COLO829 (cell line): ENCODE data around the gene C2orf80.
"Not testable (repeated sequence)": the region's sequence is repeated elsewhere in the genome, so short reads cannot be mapped to it uniquely, and the experiment has no call there.

Experiments
- DNase-seq: peaks from one replicate; pipeline ENCODE4 v3.0.0; 2012; ENCODE audit warnings: low spot score

C2orf80 gene

GRCh38 chr2:208179028-208179609 lies 10.7 kb downstream of the C2orf80 start:
- no peak for DNase-seq

DNA sequence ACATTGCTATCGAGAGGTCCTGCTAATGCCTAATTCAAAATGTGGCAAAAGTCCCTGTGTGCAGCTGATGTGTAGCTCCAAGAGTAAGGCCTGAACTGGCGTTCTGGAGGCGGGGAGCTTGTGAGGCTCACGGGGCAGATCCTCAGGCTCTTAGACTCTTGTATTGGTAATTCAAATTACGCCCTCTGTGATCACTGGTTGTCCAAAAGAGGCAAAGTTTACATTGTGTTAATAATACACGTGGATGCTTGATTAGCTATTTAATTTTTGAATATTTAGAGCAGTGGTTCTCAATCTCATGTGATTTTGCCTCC lies 14.0 kb downstream of the C2orf80 start:
- no peak for DNase-seq

DNA sequence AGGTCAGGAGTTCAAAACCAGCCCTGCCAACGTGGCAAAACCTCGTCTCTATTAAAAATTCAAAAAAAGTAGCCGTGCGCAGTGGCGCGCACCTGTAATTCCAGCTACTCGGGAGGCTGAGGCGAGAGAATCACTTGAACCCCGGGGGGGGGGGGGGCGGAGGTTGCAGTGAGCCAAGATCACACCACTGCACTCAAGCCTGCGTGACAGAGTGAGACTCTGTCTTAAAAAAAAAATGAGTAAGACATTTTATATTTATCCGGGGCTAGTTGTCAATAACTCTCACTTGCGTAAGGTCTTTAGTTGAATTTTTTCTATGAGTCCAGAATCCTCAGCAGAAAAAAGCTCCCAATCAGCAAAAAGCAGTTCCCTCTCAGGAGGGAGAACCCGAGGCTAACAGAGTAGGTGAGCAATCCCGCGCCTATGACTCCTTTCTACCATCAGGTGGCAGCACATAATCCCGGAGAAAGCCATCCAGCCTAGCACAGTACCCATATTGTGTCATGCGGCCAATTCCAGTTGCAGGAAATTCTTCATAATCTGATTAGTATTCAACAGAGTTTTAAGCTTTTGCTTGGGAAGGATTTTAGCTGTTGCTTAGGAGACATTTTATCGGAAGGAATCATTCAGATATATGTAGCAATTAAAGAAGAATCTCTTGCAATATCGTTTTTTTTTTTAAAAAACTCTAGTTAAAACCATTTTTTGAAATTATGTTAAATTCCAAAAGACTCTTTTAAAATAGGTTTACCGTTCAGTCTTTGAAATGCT lies 14.6 kb downstream of the C2orf80 start:
- DNase-seq = peak; percentile 79

DNA sequence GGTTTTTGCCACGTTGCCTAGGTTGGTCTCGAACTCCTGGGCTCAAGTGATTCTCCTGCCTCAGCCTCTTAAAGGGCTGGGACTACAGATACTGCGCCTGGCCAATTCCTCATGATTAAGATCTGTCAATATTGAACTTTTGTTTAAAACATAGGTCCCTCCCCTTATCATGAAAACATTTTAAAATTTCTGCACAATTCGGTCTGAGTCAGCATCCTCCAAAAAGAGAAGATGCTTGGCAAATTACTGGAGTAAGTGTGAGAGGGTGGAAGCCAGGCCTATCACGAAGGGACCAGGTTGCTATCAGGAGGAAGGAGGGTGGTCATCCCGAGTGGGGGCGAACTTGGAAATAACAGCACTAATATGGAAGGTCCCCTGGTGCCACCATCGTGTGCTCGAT lies 15.7 kb downstream of the C2orf80 start:
- DNase-seq = no peak

- peak; percentile 28 for DNase-seq
Observed at GRCh38 chr2:208172125-208172524, 17.7 kb downstream of the C2orf80 start.

- no peak for DNase-seq
Observed at GRCh38 chr2:208164951-208165755, 24.7 kb downstream of the C2orf80 start.

- DNase-seq = no peak
Observed at GRCh38 chr2:208163489-208163888, 26.3 kb downstream of the C2orf80 start, which contains the start of gene CRYGA. Gene CRYGA, minus strand, starts transcription at chr2:208163589. Its CDS starts 33 bp downstream, at chr2:208163556.

DNA sequence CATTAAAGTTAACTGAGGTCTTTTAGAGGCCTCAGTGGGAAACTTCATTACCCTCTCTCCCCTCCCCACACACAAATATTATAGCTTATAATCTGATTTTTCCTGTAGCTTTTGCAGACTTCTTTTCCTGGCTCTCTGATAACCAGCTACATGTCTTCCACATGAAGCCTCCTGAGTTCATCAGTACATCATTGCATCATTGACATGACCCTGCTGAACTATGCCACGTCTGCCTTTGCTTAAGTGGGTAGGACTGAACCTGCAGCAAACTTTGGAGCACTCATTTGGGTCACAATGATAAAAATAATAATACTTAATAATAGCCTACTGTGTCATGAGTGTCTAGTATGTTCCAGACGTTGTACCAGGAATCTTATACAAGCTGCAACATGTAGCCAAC lies 33.4 kb downstream of the C2orf80 start:
- no peak for DNase-seq

DNA sequence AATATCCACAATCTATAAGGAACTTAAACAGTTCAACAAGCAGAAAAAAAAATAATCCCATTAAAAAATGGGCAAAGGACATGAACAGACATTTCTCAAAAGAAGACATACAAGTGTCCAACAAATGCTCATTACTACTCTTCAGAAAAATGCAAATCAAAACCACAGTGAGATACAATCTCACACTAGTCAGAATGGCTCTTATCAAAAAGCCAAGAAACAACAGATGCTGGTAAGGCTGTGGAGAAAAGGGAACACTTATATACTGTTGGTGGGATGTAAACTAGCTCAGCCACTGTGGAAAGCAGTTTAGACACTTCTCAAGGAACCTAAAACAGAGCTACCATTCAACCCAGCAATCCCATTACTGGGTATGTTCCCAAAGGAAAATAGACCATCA lies 36.7 kb downstream of the C2orf80 start:
- no peak for DNase-seq

DNA sequence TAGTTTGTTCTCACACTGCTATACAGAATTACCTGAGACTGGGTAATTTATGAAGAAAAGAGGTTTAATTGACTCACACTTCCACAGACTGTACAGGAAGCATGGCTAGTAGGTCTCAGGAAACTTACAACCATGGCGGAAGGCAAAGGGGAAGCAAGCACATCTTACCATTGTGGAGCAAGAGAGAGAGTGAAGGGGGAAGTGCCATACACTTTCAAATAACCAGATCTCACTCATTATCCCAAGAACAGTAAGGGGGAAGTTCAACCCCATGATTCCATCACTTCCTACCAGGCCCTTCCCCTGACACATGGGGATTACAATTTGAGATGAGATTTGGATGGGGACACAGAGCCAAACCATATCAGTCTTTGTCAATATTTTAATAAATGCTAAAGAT lies 38.9 kb downstream of the C2orf80 start:
- DNase-seq = no peak

- DNase-seq = no peak
Observed at GRCh38 chr2:208150094-208150493, 39.7 kb downstream of the C2orf80 start.

DNA sequence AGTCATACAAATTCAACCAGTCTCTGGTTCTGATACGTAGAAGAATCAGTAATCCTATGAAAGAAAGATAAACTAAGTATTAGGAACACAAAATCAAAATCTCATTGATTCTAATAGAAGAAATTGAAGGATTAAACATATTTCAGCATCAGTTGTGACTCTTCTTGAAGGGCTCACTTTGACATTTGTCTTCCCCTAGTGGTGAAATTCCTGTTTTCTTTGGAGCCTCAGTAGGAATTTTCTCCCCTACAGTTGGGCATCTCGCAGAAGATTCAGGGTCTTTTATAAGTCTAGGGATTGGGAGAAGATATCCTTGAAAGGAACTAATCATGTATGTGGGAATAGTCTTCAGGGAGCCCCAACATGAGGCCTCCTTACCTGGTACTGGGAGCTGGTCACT lies 41.0 kb downstream of the C2orf80 start:
- no peak for DNase-seq

- DNase-seq = no peak
Observed at GRCh38 chr2:208147759-208148158, 42.1 kb downstream of the C2orf80 start.

DNA sequence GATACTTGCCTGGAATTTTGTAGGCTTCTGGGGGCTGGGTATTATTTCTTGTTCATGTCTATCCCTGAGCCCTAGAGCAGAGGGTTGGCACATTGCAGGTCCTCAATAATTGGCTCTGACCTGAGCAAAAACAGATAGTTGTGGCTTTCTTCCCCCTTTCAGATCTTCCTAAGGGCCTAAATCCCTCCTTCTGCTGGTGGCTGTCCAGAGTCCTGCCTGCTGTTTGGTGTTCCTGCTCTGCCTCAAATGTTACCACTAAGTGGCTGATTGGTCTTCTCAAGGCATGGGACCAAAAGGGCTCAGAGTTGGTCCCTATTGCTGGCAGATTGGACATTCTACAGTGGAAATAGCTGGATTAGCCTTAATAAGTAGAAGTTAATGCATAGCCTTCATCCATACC lies 42.8 kb downstream of the C2orf80 start:
- no peak for DNase-seq

DNA sequence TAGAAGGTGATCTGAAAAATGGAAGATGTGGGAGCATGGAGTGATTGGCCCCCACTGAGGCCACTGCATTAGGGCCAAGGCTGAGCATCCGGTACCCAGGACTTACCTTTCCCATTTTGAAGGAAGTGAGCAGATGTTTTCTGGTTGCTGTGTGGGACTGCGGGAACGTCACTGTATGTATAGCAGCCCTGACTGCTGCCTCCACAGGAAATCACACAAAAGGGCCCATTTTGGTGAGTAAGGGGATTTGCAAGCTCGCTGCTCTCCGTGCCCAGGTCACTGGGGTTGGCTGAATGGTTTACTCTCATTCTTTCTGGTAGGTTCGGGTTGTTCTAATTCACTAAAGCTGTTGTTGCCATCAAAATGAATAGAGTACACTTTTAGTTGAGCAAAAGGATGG lies 43.8 kb downstream of the C2orf80 start, which contains the start of gene CRYGB:
CRYGB (minus strand) TSS at position 153 of the 400 bp plus-strand sequence; CDS start at position 115, 38 bp downstream.
- no peak for DNase-seq

DNA sequence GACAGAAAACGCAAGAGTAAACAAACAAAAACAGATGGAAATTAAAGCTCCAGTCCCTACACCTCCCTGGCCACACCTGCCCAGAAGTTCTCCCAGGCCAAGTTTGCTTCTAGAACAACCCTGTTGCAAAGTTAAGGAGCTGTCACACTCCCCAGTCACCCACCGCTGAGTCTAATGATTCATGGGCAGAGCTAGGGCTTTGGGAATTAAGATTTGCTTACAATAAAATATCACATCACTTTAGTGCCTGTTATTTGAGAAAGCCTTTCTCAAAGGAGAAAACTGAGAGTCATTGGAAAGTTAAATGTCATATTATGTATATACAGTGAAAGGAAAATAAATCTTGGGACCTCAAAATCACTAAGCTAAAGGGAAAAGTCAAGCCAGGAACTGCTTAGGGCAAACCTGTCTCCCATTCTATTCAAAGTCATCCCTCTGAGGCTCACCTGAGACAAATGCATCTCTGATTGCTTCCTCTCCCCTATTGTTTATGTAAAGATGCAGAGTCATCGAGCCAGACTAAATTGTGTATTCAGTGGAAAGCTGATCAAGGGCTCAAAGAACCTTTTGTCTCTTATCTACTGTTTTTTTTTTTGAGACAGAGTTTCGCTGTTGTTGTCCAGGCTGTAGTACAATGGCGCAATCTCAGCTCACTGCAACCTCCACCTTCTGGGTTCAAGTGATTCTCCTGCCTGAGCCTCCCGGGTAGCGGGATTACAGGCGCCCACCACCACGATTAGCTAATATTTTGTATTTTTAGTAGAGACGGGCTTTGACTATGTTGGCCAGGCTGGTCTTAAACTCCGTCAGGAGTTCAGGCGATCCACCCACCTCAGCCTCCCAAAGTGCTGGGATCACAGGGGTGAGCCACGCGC lies 46.7 kb downstream of the C2orf80 start:
- DNase-seq = no peak

DNA sequence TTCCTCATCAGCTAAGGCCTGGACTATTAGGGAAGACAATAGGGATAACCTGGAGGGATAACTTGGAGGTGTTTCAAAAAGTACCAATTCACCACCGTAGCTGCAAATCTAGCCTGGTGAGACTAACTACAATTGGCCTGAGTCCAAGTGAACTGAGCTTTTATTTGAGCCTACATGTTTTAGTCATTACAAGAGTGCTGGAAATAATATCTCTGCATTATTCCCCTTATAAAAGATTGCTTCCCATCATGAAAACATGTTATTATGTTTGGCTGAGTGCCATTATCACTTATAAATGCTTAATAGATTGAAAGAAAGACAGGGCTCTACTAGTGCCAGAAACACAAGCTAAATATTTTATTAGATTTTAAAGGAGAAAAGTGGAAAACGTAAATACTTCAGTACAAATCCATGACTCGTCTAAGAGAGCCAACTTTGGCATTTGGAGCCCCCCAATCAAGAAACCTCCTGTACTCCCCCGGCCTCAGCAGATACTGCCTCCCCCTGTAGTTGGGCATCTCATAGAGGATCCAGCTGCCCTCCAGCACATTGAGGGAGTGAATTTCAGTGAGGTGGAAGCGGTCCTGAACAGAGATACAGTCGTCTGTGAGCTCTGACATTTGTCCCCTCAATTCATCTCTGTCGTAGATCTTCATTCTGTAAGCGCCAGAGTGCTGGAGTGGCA lies 47.4 kb downstream of the C2orf80 start:
- DNase-seq = no peak

- no peak for DNase-seq
Observed at GRCh38 chr2:208139447-208139846, 50.4 kb downstream of the C2orf80 start.

DNA sequence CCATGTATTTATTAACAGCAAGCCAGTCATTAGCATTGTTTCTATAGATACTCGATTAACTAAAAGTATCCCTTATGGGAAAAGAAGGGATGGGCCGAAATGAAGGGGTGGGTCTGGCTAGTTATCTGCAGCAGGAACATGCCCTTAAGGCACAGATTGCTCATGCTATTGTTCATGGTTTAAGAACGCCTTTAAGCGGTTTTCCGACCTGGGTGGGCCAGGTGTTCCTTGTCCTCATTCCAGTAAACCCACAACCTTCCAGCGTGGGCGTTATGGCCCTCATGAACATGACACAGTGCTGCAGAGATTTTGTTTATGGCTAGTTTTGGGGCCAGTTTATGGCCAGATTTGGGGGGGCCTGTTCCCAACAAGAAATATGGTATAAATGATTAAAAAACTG lies 51.5 kb downstream of the C2orf80 start:
- DNase-seq = not testable (repeated sequence)

GRCh38 chr2:208136716-208137094 lies 53.1 kb downstream of the C2orf80 start:
- no peak for DNase-seq
